Stimulated activated naive CD4-positive, alpha-beta T cell (primary cell): ENCODE measurements around the gene IFT122.
"Not testable (repeated sequence)": the region's sequence is repeated elsewhere in the genome, so short reads cannot be mapped to it uniquely, and the experiment has no call there.

Experiments used
- DNase-seq, 6 experiments: peaks; one replicate each; lab custom pipeline; 2025; lab: John Stamatoyannopoulos, UW

Gene IFT122, protein sequence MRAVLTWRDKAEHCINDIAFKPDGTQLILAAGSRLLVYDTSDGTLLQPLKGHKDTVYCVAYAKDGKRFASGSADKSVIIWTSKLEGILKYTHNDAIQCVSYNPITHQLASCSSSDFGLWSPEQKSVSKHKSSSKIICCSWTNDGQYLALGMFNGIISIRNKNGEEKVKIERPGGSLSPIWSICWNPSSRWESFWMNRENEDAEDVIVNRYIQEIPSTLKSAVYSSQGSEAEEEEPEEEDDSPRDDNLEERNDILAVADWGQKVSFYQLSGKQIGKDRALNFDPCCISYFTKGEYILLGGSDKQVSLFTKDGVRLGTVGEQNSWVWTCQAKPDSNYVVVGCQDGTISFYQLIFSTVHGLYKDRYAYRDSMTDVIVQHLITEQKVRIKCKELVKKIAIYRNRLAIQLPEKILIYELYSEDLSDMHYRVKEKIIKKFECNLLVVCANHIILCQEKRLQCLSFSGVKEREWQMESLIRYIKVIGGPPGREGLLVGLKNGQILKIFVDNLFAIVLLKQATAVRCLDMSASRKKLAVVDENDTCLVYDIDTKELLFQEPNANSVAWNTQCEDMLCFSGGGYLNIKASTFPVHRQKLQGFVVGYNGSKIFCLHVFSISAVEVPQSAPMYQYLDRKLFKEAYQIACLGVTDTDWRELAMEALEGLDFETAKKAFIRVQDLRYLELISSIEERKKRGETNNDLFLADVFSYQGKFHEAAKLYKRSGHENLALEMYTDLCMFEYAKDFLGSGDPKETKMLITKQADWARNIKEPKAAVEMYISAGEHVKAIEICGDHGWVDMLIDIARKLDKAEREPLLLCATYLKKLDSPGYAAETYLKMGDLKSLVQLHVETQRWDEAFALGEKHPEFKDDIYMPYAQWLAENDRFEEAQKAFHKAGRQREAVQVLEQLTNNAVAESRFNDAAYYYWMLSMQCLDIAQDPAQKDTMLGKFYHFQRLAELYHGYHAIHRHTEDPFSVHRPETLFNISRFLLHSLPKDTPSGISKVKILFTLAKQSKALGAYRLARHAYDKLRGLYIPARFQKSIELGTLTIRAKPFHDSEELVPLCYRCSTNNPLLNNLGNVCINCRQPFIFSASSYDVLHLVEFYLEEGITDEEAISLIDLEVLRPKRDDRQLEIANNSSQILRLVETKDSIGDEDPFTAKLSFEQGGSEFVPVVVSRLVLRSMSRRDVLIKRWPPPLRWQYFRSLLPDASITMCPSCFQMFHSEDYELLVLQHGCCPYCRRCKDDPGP

DNA sequence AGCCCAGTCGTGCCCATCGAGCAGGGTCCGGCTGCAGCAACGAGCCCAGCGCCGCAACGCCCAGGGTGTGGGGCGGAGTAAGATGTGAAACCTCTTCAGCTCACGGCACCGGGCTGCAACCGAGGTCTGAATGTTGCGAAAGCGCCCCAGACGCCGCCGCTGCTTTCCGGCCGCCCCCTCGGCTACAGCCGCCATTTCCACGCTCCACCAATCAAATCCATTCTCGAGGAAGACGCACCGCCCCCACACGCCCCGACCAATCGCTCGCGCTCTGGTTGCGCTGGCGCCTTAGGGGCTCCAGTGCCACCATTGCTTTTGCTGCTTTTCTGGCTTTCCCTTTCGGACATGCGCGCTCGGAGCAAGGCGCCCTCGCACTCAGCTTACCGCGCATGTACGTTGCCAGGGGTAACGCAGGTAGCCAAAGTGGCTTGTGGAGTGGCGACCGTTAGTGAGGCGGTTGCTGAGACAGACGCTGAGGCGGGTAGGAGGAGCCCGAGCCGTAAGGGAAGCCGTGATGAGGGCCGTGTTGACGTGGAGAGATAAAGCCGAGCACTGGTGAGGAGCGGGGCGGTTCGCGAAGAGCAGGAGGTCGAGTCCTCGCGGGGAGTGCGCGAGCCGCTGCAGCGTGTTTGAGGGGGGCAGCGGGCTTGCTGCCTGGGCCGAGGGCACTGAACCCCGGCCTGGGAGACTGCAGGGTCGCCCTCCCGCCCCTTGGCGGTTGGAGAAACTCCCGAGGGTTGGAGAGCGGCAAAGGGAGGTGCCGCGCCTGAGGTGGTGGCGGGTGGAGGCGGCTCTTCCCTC lies at the start of gene IFT122, which contains the start of gene MBD4:
Gene IFT122, plus strand, starts transcription at position 408 of the 801 bp plus-strand sequence. Its CDS starts 107 bp downstream, at position 515.
Gene MBD4, minus strand, starts transcription at position 132 of the 801 bp plus-strand sequence. Its CDS starts 115 bp downstream, at position 17.
- DNase-seq = peak; percentile 96 to 100 (median 99)

DNA sequence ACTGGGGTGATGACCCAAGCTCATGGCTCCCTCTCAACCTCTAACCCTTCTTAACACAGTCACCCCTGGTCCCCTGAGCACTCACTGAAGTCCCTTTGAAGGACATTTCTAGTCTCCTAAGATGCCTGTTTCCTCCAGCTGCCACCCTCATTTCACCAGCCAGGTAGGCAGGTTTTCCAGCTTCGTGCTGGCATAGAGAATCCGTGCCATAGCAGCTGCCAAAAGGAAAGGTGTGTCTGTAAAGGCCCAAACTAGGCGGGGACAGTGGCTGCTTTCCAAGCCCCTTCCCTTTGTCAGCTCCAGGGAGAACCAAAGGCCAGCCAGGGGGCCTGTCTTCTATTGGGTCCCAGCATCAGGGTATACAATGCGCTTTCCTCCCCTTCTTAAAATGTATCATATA lies 48.4 kb upstream of the IFT122 start:
- not testable (repeated sequence) for DNase-seq

DNA sequence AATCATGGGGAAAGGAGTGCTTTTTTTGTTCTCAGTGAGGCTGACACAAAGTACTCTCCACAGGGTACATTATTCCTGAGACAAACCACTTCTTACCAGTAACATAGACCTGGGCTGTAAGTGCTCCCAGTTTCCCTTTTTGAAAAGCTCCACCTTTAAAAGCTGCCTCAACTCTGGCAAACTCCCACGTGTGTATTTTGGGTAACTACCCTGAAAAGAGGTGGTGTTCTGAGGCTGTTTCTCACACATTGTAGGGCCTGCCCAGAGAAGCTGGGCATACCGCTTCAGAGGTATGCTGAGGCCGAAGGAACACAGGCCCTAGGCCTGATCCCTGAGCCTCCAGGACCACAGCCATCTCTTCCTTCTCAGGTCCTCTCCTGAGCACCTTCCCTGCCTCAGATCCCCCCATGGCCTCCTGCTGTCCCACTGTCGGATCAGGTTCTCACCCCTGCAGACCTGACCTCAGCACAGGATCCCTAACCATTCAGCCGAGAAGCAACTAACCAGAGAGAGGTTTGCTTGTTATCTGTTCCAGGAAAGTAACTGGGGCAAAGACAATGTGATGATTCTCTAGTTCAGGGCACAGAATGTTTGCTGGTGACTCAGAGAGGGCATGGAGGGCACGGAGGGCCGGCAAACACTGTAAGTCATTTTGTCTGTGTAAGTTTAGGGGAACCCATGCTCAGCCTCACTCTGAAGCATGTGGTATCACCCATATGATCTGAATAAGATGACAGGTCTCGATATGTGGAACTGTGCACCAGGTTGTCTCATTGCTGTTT lies 47.7 kb upstream of the IFT122 start:
- DNase-seq = not testable (repeated sequence)

DNA sequence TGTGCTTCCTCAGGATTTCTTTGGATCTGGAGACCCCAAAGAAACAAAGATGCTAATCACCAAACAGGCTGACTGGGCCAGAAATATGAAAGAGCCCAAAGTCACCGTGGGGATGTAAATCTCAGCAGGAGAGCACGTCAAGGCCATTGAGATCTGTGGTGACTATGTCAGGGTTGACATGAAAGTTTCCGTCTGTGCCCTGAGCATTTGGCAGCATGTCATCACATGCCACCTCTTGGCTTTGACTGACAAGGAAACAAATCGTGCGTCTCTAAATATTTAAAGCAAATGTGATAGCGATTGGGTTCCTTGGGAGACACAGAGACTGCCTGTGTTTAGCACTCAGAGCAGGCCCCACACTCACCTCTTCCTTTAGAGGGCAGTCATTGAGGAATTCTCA lies 46.8 kb upstream of the IFT122 start:
- DNase-seq = no peak

DNA sequence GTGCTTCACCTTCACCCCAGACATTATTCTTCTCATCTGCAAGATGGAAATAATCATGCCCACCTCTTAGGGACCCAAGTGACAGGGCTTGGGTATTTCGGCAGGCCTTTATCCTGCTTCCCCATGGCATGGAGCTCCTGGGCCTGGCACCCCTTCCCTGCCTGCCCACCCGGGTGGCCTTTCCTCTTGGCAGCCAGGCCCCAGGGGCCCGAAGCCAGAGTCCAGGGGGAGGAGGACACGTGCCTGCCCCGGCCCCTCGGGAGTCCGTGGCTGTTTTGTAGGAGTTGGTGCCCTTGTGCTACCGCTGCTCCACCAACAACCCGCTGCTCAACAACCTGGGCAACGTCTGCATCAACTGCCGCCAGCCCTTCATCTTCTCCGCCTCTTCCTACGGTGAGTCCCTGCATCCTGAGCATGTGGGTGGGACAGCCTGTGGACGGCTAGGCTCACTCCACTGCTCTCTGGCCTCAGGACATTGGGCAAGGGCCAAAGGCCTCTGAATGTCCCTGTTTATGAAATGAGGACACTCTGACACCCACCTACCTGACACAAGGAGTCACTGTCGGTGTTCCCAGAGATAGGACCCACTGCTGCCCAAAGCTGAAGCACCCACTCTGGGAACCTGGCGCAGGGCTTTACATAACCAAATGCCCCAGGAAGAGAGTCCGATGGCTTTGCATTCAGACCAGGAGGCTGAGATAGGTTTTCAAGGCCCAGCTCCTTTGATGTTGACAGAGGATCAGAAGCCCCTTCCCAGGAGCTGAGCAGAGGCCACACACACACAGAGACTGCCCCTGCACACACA lies 46.1 kb upstream of the IFT122 start:
- DNase-seq = not testable (repeated sequence)

DNA sequence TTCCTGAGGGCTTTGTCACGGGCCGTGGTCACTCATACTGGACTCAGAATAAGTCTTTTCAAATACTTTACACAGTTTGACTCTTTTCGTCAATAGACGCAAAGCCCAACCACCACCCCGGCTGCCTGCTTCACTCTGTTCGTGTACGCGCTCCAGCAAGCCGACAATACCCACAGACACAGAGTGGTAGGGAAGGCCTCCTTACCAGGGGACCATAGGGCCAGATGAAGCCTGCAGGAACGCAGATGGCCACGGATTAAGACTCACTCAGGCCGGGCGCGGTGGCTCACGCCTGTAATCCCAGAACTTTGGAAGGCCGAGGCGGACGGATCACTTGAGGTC lies 41.2 kb upstream of the IFT122 start:
- DNase-seq = peak in 1 of 6 experiments; percentile 28

DNA sequence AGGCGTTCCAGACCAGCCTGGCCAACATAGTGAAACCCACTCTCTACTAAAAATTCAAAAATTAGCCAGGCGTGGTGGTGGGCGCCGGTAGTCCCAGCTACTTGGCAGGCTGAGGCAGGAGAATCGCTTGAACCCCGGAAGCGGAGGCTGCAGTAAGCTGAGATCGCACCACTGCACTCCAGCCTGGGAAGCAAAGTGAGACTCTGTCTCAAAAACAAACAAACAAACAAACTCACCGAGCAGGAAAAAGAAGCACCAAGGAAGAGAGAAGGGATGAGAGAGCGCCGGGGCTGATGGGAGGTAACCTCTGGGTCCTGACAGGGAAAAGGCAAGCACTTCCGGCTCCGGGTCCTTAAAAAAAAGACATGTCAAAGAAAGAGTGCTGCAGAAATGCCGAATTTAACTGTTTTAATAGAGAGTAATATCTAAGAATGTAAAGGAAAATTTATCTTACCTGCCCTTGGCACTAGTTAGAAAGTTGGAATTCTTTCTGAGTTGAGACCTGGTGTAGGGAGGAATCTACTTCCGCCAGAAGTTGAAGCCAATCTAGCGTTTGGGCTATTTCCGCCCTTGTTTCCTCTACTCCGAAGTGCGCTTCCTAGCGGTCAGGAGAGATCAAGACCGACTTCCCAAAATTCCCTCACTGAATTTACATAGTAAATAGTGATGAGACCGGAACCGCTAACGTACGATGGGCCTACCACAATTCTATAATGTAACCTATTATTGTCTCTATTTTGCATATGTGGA lies 40.7 kb upstream of the IFT122 start:
- DNase-seq = peak; percentile 60 to 86 (median 74)

DNA sequence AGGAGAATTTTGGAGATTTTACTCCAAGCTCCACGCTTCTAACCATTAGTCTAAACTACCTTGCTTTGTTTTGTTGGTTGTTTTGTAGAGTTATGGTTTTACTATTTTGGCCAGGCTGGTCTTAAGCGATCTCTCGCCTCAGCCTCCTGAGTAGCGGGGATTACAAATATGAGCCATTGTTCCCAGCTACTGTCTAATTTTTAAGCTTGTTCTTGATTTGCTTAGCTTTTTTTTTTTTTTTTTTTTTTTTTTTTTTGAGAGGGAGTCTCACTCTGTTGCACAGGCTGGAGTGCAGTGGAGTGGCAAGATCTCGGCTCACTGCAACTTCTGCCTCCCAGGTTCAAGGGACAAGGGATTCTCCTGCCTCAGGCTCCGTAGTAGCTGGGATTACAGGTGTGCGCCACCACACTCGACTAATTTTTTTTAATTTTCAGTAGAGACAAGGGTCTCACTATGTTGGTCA lies 40.1 kb upstream of the IFT122 start:
- no peak for DNase-seq

DNA sequence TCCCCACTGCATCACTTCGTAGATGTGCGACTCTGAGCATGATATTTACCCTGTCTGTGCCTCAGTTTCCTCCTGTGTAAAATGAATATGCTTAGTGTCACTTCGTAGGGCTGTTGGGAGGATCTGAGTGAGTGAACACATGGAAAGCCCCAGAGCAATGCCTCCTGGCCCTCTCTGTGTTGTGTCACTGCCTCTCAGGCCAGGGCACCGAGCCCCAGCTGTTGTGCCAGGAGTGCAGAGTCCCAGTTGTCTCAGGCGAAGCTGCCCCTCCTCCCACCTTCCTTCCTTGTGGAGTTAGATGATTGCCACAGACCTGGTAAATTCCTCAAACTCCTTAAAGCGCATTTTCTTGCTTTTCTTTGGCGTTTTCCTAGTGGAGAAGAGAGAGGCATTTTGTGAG lies 37.8 kb upstream of the IFT122 start:
- no peak for DNase-seq

DNA sequence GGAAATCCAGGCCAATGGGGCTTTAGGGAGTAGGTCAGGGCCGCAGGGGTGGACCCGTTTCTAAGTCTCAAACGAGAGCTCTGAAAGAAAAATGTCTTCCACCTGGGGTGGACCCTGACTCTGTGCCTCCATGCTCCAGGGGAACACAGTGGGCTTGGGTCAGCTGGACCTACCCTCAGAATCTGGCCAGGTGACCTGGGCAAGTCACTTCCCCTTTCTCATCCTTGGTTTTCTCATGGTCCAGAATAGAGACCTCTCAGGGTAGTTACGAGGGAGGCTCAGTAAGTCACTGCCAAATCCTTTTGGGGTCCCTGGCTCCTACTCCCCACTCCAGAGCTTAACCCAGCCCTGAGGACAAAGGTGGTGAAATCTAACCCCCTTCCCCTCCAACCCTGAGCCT lies 37.4 kb upstream of the IFT122 start:
- DNase-seq = no peak

DNA sequence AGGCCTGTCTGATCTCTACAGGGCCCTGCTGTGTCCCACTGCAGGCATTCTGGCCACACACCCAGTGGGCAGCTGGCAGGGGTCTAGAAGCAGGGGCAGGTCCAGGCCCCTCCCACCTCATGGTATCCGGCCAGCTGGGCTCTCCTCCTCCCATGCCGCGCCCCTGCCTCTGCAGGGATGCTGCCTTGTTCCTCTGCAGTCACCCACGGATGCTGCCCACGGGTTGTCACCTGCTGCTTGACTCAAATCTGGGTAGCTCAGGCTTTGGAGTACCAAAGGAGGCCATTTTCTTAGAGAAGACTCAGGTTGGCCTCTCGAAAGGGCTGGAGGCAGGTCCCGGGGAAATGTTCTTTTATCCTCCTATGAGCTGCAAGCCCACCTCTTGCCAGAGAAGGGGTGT lies 36.6 kb upstream of the IFT122 start:
- DNase-seq = no peak

DNA sequence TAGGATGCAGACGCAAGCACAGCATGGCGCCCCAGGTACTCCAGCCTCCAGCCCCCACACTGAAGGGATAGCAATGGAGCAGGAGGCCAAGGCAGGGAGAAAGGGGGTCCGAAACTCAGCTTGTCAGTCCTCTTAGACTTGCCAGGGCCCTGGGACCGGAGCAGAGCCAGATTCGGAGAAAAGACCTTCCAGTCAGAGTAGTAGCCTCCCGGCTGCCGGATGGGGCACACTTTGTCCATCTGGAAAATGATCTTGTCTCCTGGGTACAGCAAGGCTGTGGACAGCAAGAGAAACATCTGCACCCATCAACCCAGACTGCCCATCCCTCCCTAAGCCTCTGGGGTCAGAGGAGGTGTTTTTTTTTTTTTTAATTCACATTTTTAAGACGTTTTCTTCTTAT lies 35.9 kb upstream of the IFT122 start:
- no peak for DNase-seq

DNA sequence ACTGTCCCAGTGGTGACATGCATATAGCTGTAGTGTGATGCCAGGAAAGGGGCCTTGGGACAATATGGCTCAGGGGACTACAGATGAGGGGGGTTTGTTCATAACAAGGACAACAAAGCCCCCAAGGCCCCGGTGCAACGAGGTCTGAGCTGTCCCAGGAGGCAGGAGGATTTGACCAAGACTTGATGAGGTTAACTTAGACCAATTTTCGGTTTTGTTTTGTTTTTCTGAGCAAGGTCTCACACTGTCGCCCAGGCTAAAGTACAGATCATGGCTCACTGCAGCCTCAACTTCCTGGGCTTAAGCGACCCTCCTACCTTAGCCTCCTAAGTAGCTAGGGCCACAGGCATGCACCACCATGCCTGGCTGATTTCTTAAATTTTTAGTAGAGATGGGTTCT lies 35.4 kb upstream of the IFT122 start:
- DNase-seq = no peak

DNA sequence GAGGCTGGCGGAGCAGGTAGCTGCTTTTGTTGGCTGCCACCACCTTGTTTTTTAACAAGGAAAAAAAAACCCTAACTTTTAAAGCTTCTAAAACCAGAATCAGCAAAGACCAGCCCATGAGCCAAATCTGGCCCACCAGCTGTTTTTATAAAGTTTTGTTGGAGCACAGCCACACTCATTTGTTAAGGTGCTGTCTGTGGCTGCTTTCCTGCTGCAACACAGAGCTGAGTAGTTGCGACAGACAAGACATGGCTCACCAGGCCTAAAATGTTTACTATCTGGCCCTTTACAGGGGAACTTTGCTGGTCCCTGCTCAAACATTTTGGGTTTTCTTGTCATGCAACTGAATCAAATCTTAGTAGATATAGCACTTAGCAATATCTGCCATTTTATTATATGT lies 30.5 kb upstream of the IFT122 start:
- DNase-seq = no peak

DNA sequence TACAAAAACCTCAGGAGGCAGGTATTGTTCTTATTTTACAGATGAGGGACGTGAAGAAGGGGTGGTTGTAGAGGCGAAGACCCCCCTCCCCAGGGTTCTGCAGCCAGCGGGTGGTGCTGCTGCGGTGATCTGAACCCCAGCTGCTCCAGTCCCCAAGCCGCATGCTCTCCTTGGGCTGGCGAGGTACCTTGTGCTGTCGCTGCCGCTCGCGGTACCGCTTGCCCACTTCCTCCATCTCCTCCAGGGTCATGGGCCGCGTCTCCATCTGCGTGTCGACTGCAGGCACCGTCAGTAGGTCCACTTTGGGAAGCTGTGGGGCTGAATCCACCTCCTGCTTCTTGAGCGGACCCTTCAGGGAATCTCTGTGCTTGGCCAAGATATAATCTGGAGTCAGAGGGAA lies 29.1 kb upstream of the IFT122 start:
- no peak for DNase-seq

DNA sequence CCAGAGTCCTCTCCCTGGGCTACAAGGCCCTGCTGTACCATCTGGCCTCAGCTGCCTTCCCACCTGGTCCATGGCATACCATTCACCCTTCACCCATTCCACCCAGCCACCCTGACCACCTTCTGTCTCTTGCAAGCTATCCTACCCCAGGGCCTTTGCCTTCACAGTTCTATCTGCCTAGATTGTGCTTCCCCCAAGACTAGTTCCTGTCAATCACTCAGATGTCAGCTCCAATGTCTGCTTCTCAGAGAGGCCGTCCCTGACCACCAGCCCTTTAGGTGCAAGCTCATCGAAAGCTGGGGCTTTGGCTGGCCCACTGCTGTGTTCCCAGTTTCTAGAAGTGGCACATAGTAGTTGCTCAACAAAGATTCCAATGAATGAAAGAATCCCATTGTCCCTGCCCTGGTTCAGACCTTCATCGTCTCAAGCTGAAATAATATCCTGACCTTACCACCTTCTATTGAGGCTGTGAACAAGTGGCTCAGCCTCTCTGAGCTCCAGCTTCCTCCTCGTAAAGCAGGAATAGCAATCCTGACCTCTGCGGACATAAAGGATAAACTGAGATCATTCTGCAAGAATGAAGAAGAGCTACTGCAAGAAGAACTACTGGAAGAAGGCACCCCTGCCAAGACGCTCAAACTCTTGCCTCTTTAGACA lies 27.4 kb upstream of the IFT122 start:
- no peak for DNase-seq

DNA sequence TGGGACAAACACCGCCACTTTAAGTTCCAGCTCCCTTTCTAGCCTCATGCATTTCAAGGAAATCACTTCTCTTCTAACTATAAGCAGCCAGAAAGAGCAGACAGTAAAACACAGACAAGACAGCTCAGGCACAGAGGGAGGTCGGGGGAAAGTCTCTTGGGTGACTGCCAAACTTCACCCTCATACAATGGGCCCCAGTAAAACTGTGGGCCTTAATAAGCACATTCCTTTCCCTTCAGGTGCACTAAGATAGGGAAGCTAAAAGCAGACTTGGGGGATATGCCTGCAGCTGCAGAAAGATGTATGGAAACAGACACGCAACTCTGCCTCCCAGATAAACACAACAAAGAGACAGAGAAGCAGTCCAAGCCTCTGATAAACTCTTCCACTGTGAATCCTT lies 26.8 kb upstream of the IFT122 start:
- not testable (repeated sequence) for DNase-seq
